AG09309 (cell line): ENCODE data around the gene FOXE1.

Source experiments
- DNase-seq: peaks from one replicate; pipeline ENCODE4 v3.0.0-alpha.2; 2010; ENCODE audit warnings: low read depth
- H3K4me3 ChIP-seq: 2 replicates; pipeline ENCODE4 v1.5.1; 2011; ENCODE audit warnings: mild to moderate bottlenecking, low read depth, low read length, moderate library complexity; ENCODE audit not compliant: control insufficient read depth
- TF ChIP-seq, protein P1 (sequence below): IDR thresholded peaks from 2 replicates; pipeline ENCODE4 v1.5.1; 2011; ENCODE audit warnings: mild to moderate bottlenecking, low read depth, low read length, inconsistent platforms; ENCODE audit not compliant: insufficient read depth, control insufficient read depth; ENCODE audit errors: missing control alignments

FOXE1 gene

DNA sequence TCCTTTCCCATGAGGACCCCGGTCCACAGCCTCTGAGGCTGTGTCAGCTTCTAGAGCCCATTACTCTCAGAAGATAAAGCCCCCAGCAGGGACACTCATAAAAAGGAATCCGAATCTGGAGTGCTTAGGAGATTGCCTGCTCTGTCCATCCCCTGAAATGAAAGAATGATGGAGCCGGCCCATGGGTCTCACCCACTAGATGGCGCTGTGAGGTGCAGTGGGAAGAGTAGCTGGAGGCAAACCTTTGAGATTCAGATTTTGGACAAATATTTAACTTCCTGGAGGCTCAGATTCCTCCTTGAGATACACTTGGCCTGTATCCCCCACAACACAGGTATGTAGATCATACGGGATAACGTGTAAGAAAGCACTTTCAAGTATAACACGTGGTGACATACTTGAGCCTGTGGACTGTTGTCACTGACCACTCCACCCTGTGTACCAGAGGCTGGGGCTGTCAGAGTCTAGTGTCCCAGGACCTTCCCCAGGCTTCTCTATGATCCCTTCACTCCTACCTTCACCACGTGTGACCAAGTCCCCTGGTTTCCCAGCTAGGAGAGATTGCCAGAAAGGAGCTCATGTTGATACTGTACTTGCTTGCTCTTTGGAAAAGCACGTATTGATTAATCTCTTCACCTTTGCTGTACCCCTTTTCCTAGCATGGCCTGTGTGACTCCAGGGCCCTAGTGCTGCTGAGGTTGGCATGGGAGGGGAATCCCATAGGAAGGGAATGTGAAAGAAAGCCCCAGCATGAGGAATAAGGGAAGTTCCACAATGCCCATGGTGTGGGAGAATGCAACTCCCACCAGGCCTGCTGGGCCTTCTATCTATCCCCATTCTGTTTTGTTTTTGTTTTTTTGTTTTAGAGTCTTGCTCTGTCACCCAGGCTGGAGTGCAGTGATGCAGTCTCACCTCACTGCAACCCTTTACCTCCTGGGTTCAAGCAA is 37.2 kb downstream of the FOXE1 start:
- DNase-seq: no peak

GRCh38 chr9:97891736-97892135 is 38.7 kb downstream of the FOXE1 start:
- DNase-seq: no peak
- H3K4me3 ChIP-seq: no peak overlapping the region
- TF ChIP-seq, protein P1, sequence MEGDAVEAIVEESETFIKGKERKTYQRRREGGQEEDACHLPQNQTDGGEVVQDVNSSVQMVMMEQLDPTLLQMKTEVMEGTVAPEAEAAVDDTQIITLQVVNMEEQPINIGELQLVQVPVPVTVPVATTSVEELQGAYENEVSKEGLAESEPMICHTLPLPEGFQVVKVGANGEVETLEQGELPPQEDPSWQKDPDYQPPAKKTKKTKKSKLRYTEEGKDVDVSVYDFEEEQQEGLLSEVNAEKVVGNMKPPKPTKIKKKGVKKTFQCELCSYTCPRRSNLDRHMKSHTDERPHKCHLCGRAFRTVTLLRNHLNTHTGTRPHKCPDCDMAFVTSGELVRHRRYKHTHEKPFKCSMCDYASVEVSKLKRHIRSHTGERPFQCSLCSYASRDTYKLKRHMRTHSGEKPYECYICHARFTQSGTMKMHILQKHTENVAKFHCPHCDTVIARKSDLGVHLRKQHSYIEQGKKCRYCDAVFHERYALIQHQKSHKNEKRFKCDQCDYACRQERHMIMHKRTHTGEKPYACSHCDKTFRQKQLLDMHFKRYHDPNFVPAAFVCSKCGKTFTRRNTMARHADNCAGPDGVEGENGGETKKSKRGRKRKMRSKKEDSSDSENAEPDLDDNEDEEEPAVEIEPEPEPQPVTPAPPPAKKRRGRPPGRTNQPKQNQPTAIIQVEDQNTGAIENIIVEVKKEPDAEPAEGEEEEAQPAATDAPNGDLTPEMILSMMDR: no peak

More for the DNA sequence above, 37.2 kb downstream of the FOXE1 start:
- TF ChIP-seq, protein P1: peak; percentile 70
- H3K4me3 ChIP-seq: no peak overlapping the region

GRCh38 chr9:97892421-97892820 is 39.4 kb downstream of the FOXE1 start:
- TF ChIP-seq, protein P1: no peak
- no peak overlapping the region for H3K4me3 ChIP-seq
- no peak for DNase-seq

GRCh38 chr9:97895211-97895610 is 42.2 kb downstream of the FOXE1 start:
- no peak overlapping the region for H3K4me3 ChIP-seq
- TF ChIP-seq, protein P1: no peak
- no peak for DNase-seq

GRCh38 chr9:97895695-97896332 is 42.8 kb downstream of the FOXE1 start:
- TF ChIP-seq, protein P1: peak; percentile 19
- H3K4me3 ChIP-seq: no peak overlapping the region
- DNase-seq: no peak

DNA sequence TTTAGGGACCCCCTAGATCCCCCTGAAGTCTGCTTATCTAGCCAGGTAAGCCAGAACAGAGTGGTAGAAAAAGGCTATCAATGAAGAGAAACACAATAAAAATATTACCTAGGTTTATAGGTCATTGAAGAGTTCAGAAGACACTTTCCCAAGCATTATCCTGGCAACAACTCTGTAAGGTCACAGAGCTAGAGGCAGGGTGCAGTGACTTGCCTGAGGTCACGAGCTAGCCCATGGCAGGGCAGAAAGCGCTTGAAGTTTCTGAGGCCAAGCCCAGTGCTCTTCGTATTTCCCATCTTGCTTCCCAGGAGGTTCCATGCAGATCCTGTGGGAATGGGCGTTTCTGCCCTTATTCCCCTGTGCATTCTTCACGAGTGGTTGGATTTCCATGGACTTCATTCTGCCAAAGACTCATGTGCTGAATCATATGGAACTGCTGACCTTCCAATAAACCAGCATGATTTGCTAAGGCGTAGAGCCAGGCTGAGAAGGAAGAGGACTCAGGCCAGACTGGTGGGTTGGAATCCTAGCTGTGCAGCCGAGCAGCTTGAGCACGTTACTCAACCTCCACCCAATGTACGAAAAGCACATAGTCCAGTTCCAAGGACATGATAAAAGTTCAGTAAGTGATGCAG is 47.2 kb downstream of the FOXE1 start:
- TF ChIP-seq, protein P1: no peak
- peak; percentile 80 for DNase-seq

More for the DNA sequence above, 47.2 kb downstream of the FOXE1 start:
- no peak overlapping the region for H3K4me3 ChIP-seq
